Measurements from ENCODE around the gene SAP30BP. TPM values are rescaled to one million over a fixed set of nuclear protein-coding genes. Genes with fewer than 3 reads are reported as not detected.

The SAP30BP gene
- total and polyA plus RNA-seq, 2 of the 13 experiments (the other 11 are each of a cell fraction or from before 2014, with no cell fraction given) = 67.7 to 99.4 TPM

- Histone ChIP-seq H4K20me1 (ENCODE audit: insufficient read depth, low read length) (no peaks in the 10 kb centered on the region), H3K4me3 (replicated peaks in 1 of 3; ENCODE audit: insufficient read depth in 1 of 3, low read depth in 2 of 3, low read length in 3 of 3) (no peak overlapping the region), H3K36me3 (replicated peaks in 1 of 2; ENCODE audit: control insufficient read depth in 1 of 2, insufficient read depth in 2 of 2, low read length in 2 of 2) (no peaks in the 10 kb centered on the region), H3K4me2 (ENCODE audit: low read depth, low read length) (no peak overlapping the region), H3K9ac (ENCODE audit: insufficient read depth, low read depth, low read length) (no peak overlapping the region), H2AFZ (ENCODE audit: low read length) (no peak overlapping the region), H3K79me2 (ENCODE audit: insufficient read depth, low read length) (no peaks in the 10 kb centered on the region), H3K4me1 (ENCODE audit: insufficient read depth, low read length) (peaks cover 61% of the 10 kb centered on the region), H3K9me3 (ENCODE audit: low read length) (no peaks in the 10 kb centered on the region), H3K27ac (ENCODE audit: extremely low read length, insufficient read depth, low read length) (no peak overlapping the region), H3K27me3 (ENCODE audit: control insufficient read depth in 1 of 2, insufficient read depth in 2 of 2, low read length in 2 of 2) (peaks cover 0 to 4% of the 10 kb centered on the region in 2 experiments; a peak in 1 of 5 replicates)
- CTCF ChIA-PET (ENCODE audit: low intra/inter-chr PET ratio, low total read pairs) = no interaction called here
- POLR2A ChIA-PET = no interaction called here
- 83% methylated on average over 26 of the region's 26 CpGs for WGBS (ENCODE audit: low lambda C conversion rate)
- no TSS peak for BruUV-seq (replicated peaks)
- DNase-seq (ENCODE audit: low spot score) = no peak
- 0 out of 2 replicates have a peak, but pooled peaks have one; percentile 41 for TF ChIP-seq ZNF274 (CRISPR knock-in tag; IDR thresholded peaks at IDR 0.05)
- no peak for TF ChIP-seq DZIP1 (CRISPR knock-in tag; IDR thresholded peaks at IDR 0.05)
- no peak for TF ChIP-seq RXRA (CRISPR knock-in tag; IDR thresholded peaks at IDR 0.05)
- peak; percentile 73; the same call in 1 of the 2 replicates for TF ChIP-seq HNRNPL (IDR thresholded peaks at IDR 0.05; ENCODE audit: low read depth, low read length)
- peak; percentile 28; the same call in 1 of the 2 replicates for TF ChIP-seq ZNF225 (CRISPR knock-in tag; IDR thresholded peaks at IDR 0.05)
- no peak for TF ChIP-seq TSC22D2 (CRISPR knock-in tag; IDR thresholded peaks at IDR 0.05; ENCODE audit: borderline replicate concordance)
- TF ChIP-seq GTF2F1 (IDR thresholded peaks at IDR 0.05; ENCODE audit: low read length) = no peak
- TF ChIP-seq BCLAF1 (IDR thresholded peaks at IDR 0.05) = no peak
- TF ChIP-seq ZNF674 (CRISPR knock-in tag; IDR thresholded peaks at IDR 0.05; ENCODE audit: low read depth) = no peak
- in situ Hi-C loops (cut with HindIII; ENCODE audit: extremely low pct_ligation_motif_present, low pct_unique_long_range_greater_than_20kb) = no loop called here
- intact Hi-C loops (cut with micrococcal nuclease; ENCODE audit: unreplicated experiment) = no loop called here
- FAIRE-seq = no peak
- no peak for ATAC-seq
These were observed 69.2 kb downstream of the SAP30BP start for GRCh38 chr17:75736173-75736835.
